CD1c-positive myeloid dendritic cell (primary cell): Measurements from ENCODE around the gene JAZF1.

Experiments used
- DNase-seq: peaks from one replicate; pipeline ENCODE4 v3.0.0-alpha.2; 2016; ENCODE audit errors: extremely low spot score

The JAZF1 gene

DNA sequence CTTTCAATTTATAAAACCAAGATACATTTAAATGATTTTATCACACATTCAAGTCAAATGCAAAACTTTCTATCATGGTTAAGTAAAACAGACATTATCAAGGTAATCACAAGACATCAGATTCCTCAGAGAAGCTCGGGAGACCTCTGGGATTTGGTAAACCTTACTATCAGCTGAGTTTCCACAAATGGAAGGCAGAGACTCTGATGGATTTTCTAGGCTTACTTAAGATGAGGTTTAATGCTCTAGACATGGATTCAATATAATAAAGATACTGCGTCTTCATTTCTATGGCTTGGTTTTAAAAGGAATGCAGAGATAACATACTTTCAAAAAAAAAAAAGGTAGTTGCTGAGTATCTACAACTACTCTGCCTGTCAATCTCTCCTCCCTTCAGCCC lies 171.7 kb downstream of the JAZF1 start:
- DNase-seq, result no peak

GRCh38 chr7:28008171-28008570 lies 172.4 kb downstream of the JAZF1 start:
- no peak for DNase-seq

DNA sequence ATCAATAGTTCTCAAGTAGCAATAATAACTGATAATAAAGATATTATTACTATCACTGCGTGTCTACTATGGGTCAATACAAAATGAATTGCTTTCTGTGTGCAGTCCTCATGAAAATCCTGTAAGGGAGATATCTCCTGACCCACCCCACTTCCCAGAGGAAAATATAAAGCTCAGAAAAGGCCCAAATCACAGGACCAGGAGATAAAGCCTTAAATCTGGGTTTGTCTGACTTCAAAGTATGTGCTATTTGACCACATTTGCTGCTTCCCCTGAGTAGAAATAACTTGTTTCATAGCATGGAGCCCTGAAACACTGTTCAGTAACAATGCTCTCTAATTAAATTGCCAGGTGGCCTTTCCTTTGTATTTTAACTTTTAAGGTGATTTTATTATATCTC lies 174.1 kb downstream of the JAZF1 start:
- DNase-seq, result no peak

- DNase-seq, result no peak
Measured at GRCh38 chr7:28005847-28006231, 174.8 kb downstream of the JAZF1 start.

DNA sequence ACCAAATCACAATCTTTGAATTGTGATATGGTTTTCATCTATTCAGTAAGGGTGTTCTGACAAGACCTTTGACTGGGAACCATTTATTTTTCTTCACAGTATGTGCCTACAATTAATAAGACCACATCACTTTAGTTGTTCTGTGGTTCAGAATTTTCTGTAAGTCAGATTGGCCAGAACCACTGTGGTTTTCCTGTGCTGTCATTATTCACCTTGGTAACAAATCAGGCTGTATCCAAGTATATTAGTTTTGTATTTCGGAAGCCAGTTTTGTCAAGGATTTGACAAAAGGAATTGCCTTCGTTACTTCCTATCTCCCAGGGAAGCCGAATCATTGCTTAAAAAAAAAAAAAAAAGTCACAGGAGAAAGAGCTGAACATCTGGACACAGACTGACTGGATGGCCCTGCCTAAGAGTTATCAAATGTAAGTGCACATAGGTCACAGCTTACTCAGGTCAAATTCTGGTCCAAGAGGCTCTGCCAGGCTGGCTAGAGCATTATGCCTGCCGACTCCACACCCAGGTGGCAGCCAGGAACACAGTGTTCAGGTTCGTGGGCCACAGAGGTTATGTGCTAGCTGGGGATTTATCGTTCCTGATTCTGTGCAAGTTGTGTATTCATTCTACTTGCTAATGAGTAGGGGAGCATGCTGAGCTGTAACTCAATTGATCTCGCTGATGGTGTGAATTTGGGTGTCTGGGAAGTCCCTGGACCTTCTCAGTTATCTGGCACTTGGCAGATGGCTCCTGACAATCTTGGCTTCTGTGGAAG lies 175.3 kb downstream of the JAZF1 start:
- no peak for DNase-seq

GRCh38 chr7:28003408-28003807 lies 177.2 kb downstream of the JAZF1 start:
- DNase-seq, result no peak

GRCh38 chr7:28002638-28003037 lies 178.0 kb downstream of the JAZF1 start:
- DNase-seq, result no peak

DNA sequence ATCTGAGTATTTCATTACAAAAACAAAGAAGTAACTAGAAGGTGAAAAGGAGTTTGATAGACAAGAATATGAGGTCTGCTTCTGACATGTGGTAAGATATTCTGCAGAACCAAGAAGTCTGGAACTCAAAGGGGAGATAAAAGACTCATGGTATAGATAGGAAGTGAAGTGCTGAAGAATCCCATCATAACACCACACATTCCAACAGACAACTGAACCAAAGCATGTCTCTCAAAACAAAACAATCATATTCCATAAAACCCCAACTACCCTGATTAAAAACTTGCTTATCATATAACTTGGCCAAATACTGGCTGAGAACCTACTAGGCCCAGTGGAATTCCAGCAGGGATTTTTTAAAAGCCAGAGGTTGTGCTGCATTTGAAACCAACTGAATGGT lies 178.7 kb downstream of the JAZF1 start:
- no peak for DNase-seq

DNA sequence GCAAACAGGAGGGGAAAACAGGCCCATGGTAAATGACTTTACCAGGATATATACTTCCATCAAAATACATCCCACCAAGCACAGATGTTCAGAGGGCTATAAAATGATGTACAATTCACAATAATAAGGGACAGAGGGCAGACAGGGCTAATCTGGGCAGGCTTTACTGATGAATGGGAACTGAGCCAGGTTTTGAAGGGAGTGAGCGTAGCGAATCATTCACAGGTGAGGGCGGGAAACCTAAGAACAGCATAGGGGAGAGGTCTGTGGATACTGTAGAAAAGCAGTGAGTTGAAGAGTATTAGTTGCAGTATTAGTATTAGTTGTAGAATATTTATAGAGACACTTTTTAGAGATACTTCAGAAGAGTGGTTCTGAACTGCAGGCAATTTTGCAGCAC lies 180.8 kb downstream of the JAZF1 start:
- DNase-seq, result no peak

GRCh38 chr7:27998382-27998781 lies 182.2 kb downstream of the JAZF1 start:
- no peak for DNase-seq

DNA sequence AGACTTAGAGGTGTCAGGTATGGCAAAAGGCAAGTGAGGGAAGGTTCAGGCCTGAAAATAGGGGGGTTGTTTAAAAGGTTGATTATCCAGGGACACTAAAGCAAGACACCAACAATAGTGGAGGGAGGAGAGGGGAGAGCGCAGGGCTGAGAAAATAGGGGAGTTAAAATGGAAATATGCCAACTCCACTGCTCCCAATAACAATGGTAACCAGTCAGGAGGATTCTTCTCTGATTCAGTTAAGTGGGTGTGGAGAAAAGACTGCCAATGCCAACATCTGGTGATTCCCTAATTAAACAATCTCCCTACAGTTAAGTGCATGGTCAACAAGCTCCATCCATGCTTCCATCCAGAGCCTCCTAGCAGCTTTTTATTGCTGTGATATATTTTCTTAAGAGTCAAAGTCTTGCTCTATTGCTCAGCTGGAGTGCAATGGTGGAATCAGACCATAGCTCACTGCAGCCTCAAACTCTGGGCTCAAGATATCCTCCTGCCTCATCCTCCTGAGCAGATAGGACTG lies 183.3 kb downstream of the JAZF1 start:
- DNase-seq, result no peak

DNA sequence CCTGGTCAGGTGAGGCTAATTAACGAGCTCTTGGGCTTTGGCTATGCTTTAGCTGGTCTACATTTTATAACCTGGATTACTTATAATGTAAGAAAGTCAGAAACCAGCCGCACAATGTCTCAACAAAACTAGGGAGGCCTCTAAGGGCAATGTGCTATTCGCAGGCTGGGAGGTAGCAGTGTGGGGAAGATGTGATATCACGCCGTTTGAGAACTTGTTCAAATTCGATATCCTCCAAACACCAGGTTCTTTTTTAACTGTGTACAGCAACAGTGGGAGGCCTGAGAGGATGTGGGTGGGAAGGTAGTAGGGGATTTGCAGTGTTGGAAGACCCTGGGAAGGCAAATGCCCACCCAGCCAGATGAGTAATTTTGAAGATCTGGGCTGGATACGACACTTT lies 184.5 kb downstream of the JAZF1 start:
- no peak for DNase-seq

GRCh38 chr7:27995228-27995627 lies 185.4 kb downstream of the JAZF1 start:
- DNase-seq, result no peak

- no peak for DNase-seq
Measured at GRCh38 chr7:27994639-27995038, 186.0 kb downstream of the JAZF1 start.

GRCh38 chr7:27992755-27993493 lies 187.7 kb downstream of the JAZF1 start:
- DNase-seq, result no peak

GRCh38 chr7:27992097-27992496 lies 188.5 kb downstream of the JAZF1 start:
- DNase-seq, result no peak

DNA sequence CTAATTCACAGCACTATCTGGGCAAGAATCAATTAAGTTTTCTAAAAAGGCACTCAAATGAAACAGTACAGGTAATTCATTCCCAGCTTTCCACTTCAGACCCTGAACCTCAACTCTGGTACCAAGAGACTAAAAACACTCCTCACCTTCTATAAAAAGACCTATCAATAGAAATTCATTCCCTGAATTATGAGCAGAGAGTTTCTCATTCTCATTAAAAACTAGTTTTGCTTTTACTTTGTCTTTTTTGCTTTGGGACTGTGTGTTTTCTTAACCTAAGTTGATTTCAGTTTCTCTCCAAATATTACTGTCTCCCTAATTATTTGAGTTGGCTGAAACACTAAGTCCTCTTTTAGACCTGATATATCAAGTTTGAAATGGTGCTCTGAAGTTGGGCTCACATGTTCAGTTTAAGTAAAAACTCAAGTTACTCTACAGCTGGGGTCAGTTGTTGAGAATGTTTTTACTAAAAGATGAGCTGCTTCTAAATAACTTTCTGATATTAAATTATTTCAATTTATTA lies 189.5 kb downstream of the JAZF1 start:
- no peak for DNase-seq

DNA sequence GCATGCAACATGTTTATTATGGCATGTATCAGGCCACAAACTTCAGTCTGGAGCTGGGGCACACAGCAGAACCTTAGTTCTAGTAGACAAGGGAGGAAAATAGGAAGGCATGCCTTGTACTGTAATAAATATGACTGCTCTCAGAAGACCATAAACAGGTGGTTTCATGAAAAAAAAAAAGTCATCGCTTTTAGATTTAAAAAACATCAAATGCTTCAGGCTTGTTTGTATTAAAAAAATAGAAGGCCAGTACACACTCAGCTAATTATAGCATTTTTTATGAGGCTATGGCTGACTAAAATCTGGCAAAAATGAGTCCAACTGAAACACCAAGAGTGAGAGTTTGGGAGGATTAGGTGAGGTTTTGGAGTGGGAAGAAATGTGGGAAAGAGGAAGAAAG lies 204.1 kb downstream of the JAZF1 start:
- no peak for DNase-seq

GRCh38 chr7:27973625-27974024 lies 207.0 kb downstream of the JAZF1 start:
- no peak for DNase-seq

DNA sequence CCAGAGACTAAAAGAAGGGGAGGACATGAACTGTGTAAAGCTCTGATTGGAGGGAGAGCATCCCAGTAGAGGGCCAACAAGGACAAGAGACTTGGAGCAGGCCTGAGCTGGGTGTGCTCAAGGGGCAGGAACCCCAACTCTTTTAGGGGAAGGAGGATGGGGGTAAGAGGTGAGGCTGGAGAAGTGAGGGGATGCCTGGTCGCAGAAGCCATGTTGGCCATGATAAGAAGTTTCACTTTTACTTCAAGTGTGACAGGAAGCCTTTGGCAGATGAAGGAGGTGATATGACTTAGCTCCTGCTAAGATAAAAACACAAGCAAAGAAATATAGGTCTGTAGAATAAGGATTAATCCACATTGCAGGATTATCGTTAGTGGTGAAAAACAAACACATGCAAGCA lies 208.3 kb downstream of the JAZF1 start:
- no peak for DNase-seq

GRCh38 chr7:27971171-27971812 lies 209.3 kb downstream of the JAZF1 start:
- DNase-seq, result no peak

- no peak for DNase-seq
Measured at GRCh38 chr7:27970350-27970749, 210.2 kb downstream of the JAZF1 start.

DNA sequence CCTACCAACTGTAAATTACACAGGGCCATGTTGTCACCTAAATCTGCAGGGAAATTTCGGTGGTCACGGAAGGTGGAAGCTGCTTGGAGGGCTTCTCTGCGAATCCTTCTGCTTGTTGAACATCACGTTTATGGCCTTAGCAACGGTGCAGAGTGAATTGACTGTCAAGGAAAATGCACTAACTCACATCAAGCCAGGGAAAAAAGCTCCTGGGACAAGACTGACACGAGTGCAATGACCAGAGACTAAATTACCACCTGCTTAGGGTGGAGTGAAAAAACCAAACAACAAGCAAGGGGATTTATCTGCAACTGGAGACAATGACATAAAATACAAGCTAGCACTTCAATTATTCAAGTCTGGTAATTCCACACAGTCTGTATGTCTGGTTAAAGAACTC lies 211.2 kb downstream of the JAZF1 start:
- DNase-seq, result no peak
